PC-3 (cell line): ENCODE data around the gene ICE2. TPM values are rescaled to one million over a fixed set of nuclear protein-coding genes. Genes with fewer than 3 reads are reported as not detected.
A peak's percentile ranks its signal among the peaks of the same experiment; 100 is the strongest.

Experiments
- ATAC-seq: fragments of 200-7000 bp; cut with Tn5 transposase; 2 replicates; pipeline ENCODE4 v1.9.1; 2020; ENCODE audit warnings: mild to moderate bottlenecking, moderate library complexity
- BruUV-seq: library from RNA; stranded (reverse); fragments of 400-500 nt; replicated peaks from 2 replicates; lab custom pipeline; 2021; lab: Mats Ljungman, UMichigan
- CTCF ChIA-PET: fragments of 300-600 bp; sonication (Branson Sonifier 250); formaldehyde crosslinking; loops from one replicate; lab custom pipeline; 2022; ENCODE audit warnings: antibody characterized with exemption; lab: Charles Lee
- POLR2A ChIA-PET: fragments of 300-600 bp; sonication (Branson Sonifier 250); formaldehyde crosslinking; loops from one replicate; lab custom pipeline; 2022; ENCODE audit warnings: antibody characterized with exemption; ENCODE audit not compliant: unreplicated experiment; lab: Charles Lee
- DNase-seq: peaks from one replicate; pipeline ENCODE4 v3.0.0-alpha.2; 2015
- H2AFZ ChIP-seq: fragments of 300-600 bp; sonication (generic); 2 replicates; pipeline ENCODE4 v1.6.0; 2016; ENCODE audit warnings: antibody characterized with exemption, low read length
- H3F3A ChIP-seq: fragments of 300-600 bp; sonication (generic); one replicate; pipeline ENCODE4 v1.6.0; 2017; ENCODE audit warnings: antibody characterized with exemption, low read length, control low read depth, mild to moderate bottlenecking; ENCODE audit not compliant: unreplicated experiment
- H3K27ac ChIP-seq: fragments of 300-600 bp; sonication (generic); 2 replicates; pipeline ENCODE4 v1.5.1; 2016; ENCODE audit warnings: mild to moderate bottlenecking, low read length
- H3K27me3 ChIP-seq: fragments of 300-600 bp; sonication (generic); 2 replicates; pipeline ENCODE4 v1.6.1; 2016; ENCODE audit warnings: low read length, mixed read lengths
- H3K36me3 ChIP-seq: fragments of 300-600 bp; sonication (generic); 2 replicates; pipeline ENCODE4 v1.6.1; 2016; ENCODE audit warnings: low read depth, mixed run types, low read length, mixed read lengths
- H3K4me1 ChIP-seq: fragments of 300-600 bp; sonication (generic); 2 replicates; pipeline ENCODE4 v1.5.1; 2016; ENCODE audit warnings: low read length; ENCODE audit not compliant: insufficient read depth
- H3K4me2 ChIP-seq: fragments of 300-600 bp; sonication (generic); 2 replicates; pipeline ENCODE4 v1.6.0; 2016; ENCODE audit warnings: low read length
- H3K4me3 ChIP-seq: fragments of 300-600 bp; sonication (generic); 2 replicates; pipeline ENCODE4 v1.5.1; 2016; ENCODE audit warnings: mild to moderate bottlenecking, low read length, mixed read lengths
- H3K79me2 ChIP-seq: fragments of 300-600 bp; sonication (generic); 2 replicates; pipeline ENCODE4 v1.6.1; 2017; ENCODE audit warnings: low read length, mixed read lengths
- H3K9ac ChIP-seq: fragments of 300-600 bp; sonication (generic); 2 replicates; pipeline ENCODE4 v1.6.0; 2016; ENCODE audit warnings: mild to moderate bottlenecking, low read length
- H3K9me2 ChIP-seq: fragments of 300-600 bp; sonication (generic); replicated peaks from 2 replicates; pipeline ENCODE4 v1.6.1; 2016; ENCODE audit warnings: mixed run types, low read length, mixed read lengths
- H3K9me3 ChIP-seq: fragments of 300-600 bp; sonication (generic); 2 replicates; pipeline ENCODE4 v1.6.1; 2016; ENCODE audit warnings: low read length, mixed read lengths
- H4K20me1 ChIP-seq: fragments of 300-600 bp; sonication (generic); 2 replicates; pipeline ENCODE4 v1.6.1; 2016; ENCODE audit warnings: low read length, mixed read lengths
- CTCF ChIP-seq: fragments of 300-600 bp; sonication (generic); conservative IDR thresholded peaks from 2 replicates; pipeline ENCODE4 v1.5.1; 2017; ENCODE audit warnings: antibody characterized with exemption, low read depth, mild to moderate bottlenecking, low read length
- EZH2 ChIP-seq: fragments of 300-600 bp; sonication (generic); IDR thresholded peaks from one replicate; pipeline ENCODE4 v1.6.1; 2017; ENCODE audit warnings: antibody characterized with exemption, mild to moderate bottlenecking, low read length; ENCODE audit not compliant: unreplicated experiment
- EZH2phosphoT487 ChIP-seq: fragments of 300-600 bp; sonication (generic); IDR thresholded peaks from 2 replicates; pipeline ENCODE4 v1.6.1; 2018; ENCODE audit warnings: mild to moderate bottlenecking, antibody characterized with exemption, low read length, borderline replicate concordance
- intact Hi-C: fragments of 100-400 bp; cut with micrococcal nuclease; formaldehyde crosslinking; loops from 2 replicates; pipeline ENCODE4 v1.9.0; 2023
- total RNA-seq: library from RNA; depleted of rRNA; stranded (reverse); fragments of >200 nt; gene quantifications from 2 replicates; pipeline ENCODE4 v1.2.3, GENCODE V29; 2014

The ICE2 gene
- total RNA-seq, 1 experiment from 2014 or later, result 14.8 TPM

DNA sequence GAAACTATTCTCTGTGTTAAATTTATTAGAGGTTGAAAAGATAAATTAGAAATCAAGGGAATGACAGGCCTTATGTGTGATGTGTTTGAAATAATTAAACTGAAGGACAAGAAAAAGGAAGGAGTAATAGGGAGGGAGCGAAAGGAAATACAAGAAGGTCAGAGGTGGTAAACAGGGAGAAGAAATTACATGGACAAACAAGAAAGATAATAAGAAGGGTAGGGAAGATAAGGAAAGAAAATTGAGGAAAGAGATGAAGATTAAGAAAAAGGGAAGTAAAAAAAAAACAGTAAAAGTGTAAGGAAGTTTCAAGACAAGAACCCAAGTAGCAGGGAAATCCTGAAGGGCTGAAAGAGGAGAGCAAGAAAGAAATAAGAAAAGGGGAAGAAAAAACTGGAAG is 54.9 kb downstream of the ICE2 start:
- BruUV-seq, result no TSS peak
- ATAC-seq (no peak), DNase-seq (no peak)
- Histone ChIP-seq H3F3A (peaks cover 6% of the 10 kb centered on the region), H3K4me2 (peak overlapping the region; percentile 58), H3K27ac (peak overlapping the region; percentile 18; the same call in 1 of the 2 replicates), H3K4me1 (peaks cover 57% of the 10 kb centered on the region), H3K9me3 (no peaks in the 10 kb centered on the region), H3K9ac (no peak overlapping the region), H3K79me2 (no peaks in the 10 kb centered on the region), H3K27me3 (no peaks in the 10 kb centered on the region), H4K20me1 (no peaks in the 10 kb centered on the region), H3K9me2 (no peaks in the 10 kb centered on the region), H3K4me3 (no peak overlapping the region), H2AFZ (no peak overlapping the region), H3K36me3 (peaks cover 5% of the 10 kb centered on the region; the same call in 1 of the 2 replicates)
- TF ChIP-seq EZH2phosphoT487 (no peak), CTCF (no peak), EZH2 (no peak)
- ChIA-PET CTCF (no interaction called here), POLR2A (interaction anchor here (0.5 to 1.2 kb wide), 5 partner anchors 15 to 31 kb away, joined by 3 to 5 read pairs (median 4); partner anchors contain the start of gene ANXA2)
- intact Hi-C loops, result no loop called here

GRCh38 chr15:60423537-60423936 is 55.4 kb downstream of the ICE2 start:
- POLR2A ChIA-PET, result interaction anchor here (0.5 to 1.2 kb wide), 5 partner anchors 15 to 31 kb away, joined by 3 to 5 read pairs (median 4); partner anchors contain the start of gene ANXA2
- intact Hi-C loops, result no loop called here
- CTCF ChIA-PET, result no interaction called here

More at GRCh38 chr15:60423537-60423936, 55.4 kb downstream of the ICE2 start:
- Histone ChIP-seq H3K79me2 (no peaks in the 10 kb centered on the region), H3K4me3 (no peak overlapping the region), H3F3A (peaks cover 6% of the 10 kb centered on the region), H3K36me3 (peaks cover 4% of the 10 kb centered on the region; the same call in 1 of the 2 replicates), H3K4me1 (peaks cover 57% of the 10 kb centered on the region), H2AFZ (no peak overlapping the region), H3K9me3 (no peaks in the 10 kb centered on the region), H3K9me2 (no peaks in the 10 kb centered on the region), H3K9ac (no peak overlapping the region), H4K20me1 (no peaks in the 10 kb centered on the region), H3K4me2 (peak overlapping the region; percentile 58), H3K27me3 (no peaks in the 10 kb centered on the region), H3K27ac (peak overlapping the region; percentile 18; the same call in 1 of the 2 replicates)
- peak; percentile 88 for DNase-seq
- TF ChIP-seq EZH2, result no peak
- TF ChIP-seq CTCF, result no peak
- TF ChIP-seq EZH2phosphoT487, result no peak
- peak; percentile 60 for ATAC-seq
- no TSS peak for BruUV-seq
